Stimulated activated naive CD8-positive, alpha-beta T cell treated with anti-CD3 and anti-CD28 coated beads, Interleukin-15, Interleukin-2, amounts not matched to agents 100 ng/mL and 50 ng/mL, for 24 hours (primary cell): ENCODE measurements around the gene SLC15A1.

Experiments
- H3K27ac Mint-ChIP-seq: one replicate; pipeline ENCODE4 v1.8.0; 2021; ENCODE audit warnings: mild to moderate bottlenecking, mixed read lengths
- H3K27me3 Mint-ChIP-seq: one replicate; pipeline ENCODE4 v1.8.0; 2021; ENCODE audit warnings: mixed read lengths
- H3K36me3 Mint-ChIP-seq: one replicate; pipeline ENCODE4 v1.8.0; 2021; ENCODE audit warnings: low read depth, mixed read lengths
- H3K4me1 Mint-ChIP-seq: one replicate; pipeline ENCODE4 v1.8.0; 2021; ENCODE audit warnings: low read depth, mixed read lengths
- H3K4me3 Mint-ChIP-seq: one replicate; pipeline ENCODE4 v1.8.0; 2021; ENCODE audit warnings: mild to moderate bottlenecking, mixed read lengths
- H3K9me3 Mint-ChIP-seq: one replicate; pipeline ENCODE4 v1.8.0; 2021; ENCODE audit warnings: mixed read lengths

The SLC15A1 gene

GRCh38 chr13:98749501-98749900 is 3.0 kb downstream of the SLC15A1 start:
- Mint-ChIP-seq H3K27me3 (peaks cover 52% of the 10 kb centered on the region), H3K4me3 (no peak overlapping the region), H3K27ac (no peak overlapping the region), H3K9me3 (peaks cover 9% of the 10 kb centered on the region), H3K36me3 (no peaks in the 10 kb centered on the region), H3K4me1 (peaks cover 6% of the 10 kb centered on the region)

- Mint-ChIP-seq H3K9me3 (no peaks in the 10 kb centered on the region), H3K27me3 (peaks cover 33% of the 10 kb centered on the region), H3K36me3 (no peaks in the 10 kb centered on the region), H3K27ac (no peak overlapping the region), H3K4me3 (no peak overlapping the region), H3K4me1 (peaks cover 3% of the 10 kb centered on the region)
Measured at GRCh38 chr13:98746968-98747367, 5.5 kb downstream of the SLC15A1 start.

- H3K27me3 Mint-ChIP-seq: peaks cover 2% of the 10 kb centered on the region
- no peak overlapping the region for H3K27ac Mint-ChIP-seq
- no peaks in the 10 kb centered on the region for H3K4me1 Mint-ChIP-seq
- no peak overlapping the region for H3K4me3 Mint-ChIP-seq
- no peaks in the 10 kb centered on the region for H3K9me3 Mint-ChIP-seq
- no peaks in the 10 kb centered on the region for H3K36me3 Mint-ChIP-seq
Measured at GRCh38 chr13:98743377-98743776, 9.1 kb downstream of the SLC15A1 start.

GRCh38 chr13:98742961-98743360 is 9.5 kb downstream of the SLC15A1 start:
- Mint-ChIP-seq H3K9me3 (peaks cover 1% of the 10 kb centered on the region), H3K4me1 (no peaks in the 10 kb centered on the region), H3K27ac (no peak overlapping the region), H3K27me3 (no peaks in the 10 kb centered on the region), H3K36me3 (no peaks in the 10 kb centered on the region), H3K4me3 (no peak overlapping the region)

GRCh38 chr13:98741741-98742435 is 10.6 kb downstream of the SLC15A1 start:
- Mint-ChIP-seq H3K4me3 (no peak overlapping the region), H3K36me3 (no peaks in the 10 kb centered on the region), H3K9me3 (peaks cover 6% of the 10 kb centered on the region), H3K27me3 (no peaks in the 10 kb centered on the region), H3K27ac (no peak overlapping the region), H3K4me1 (no peaks in the 10 kb centered on the region)

- no peaks in the 10 kb centered on the region for H3K36me3 Mint-ChIP-seq
- H3K27ac Mint-ChIP-seq: no peak overlapping the region
- peaks cover 6% of the 10 kb centered on the region for H3K9me3 Mint-ChIP-seq
- no peaks in the 10 kb centered on the region for H3K4me1 Mint-ChIP-seq
- H3K4me3 Mint-ChIP-seq: no peak overlapping the region
- no peaks in the 10 kb centered on the region for H3K27me3 Mint-ChIP-seq
Measured at GRCh38 chr13:98740131-98740530, 12.3 kb downstream of the SLC15A1 start.

- Mint-ChIP-seq H3K4me1 (no peaks in the 10 kb centered on the region), H3K27ac (no peak overlapping the region), H3K27me3 (no peaks in the 10 kb centered on the region), H3K36me3 (no peaks in the 10 kb centered on the region), H3K9me3 (peaks cover 6% of the 10 kb centered on the region), H3K4me3 (no peak overlapping the region)
Measured at GRCh38 chr13:98738993-98739392, 13.5 kb downstream of the SLC15A1 start.

- Mint-ChIP-seq H3K27ac (no peak overlapping the region), H3K4me1 (no peaks in the 10 kb centered on the region), H3K36me3 (no peaks in the 10 kb centered on the region), H3K4me3 (no peak overlapping the region), H3K9me3 (peaks cover 6% of the 10 kb centered on the region), H3K27me3 (no peaks in the 10 kb centered on the region)
Measured at GRCh38 chr13:98738213-98738612, 14.3 kb downstream of the SLC15A1 start.

- Mint-ChIP-seq H3K27ac (no peak overlapping the region), H3K4me1 (no peaks in the 10 kb centered on the region), H3K27me3 (peaks cover 3% of the 10 kb centered on the region), H3K9me3 (no peaks in the 10 kb centered on the region), H3K36me3 (no peaks in the 10 kb centered on the region), H3K4me3 (no peak overlapping the region)
Measured at GRCh38 chr13:98731925-98732324, 20.5 kb downstream of the SLC15A1 start.

- Mint-ChIP-seq H3K9me3 (no peaks in the 10 kb centered on the region), H3K4me1 (no peaks in the 10 kb centered on the region), H3K27me3 (peaks cover 3% of the 10 kb centered on the region), H3K4me3 (no peak overlapping the region), H3K27ac (no peak overlapping the region), H3K36me3 (no peaks in the 10 kb centered on the region)
Measured at GRCh38 chr13:98731038-98731437, 21.4 kb downstream of the SLC15A1 start.

GRCh38 chr13:98730441-98730840 is 22.0 kb downstream of the SLC15A1 start:
- H3K36me3 Mint-ChIP-seq: no peaks in the 10 kb centered on the region
- no peak overlapping the region for H3K27ac Mint-ChIP-seq
- no peak overlapping the region for H3K4me3 Mint-ChIP-seq
- no peaks in the 10 kb centered on the region for H3K4me1 Mint-ChIP-seq
- peaks cover 3% of the 10 kb centered on the region for H3K27me3 Mint-ChIP-seq
- no peaks in the 10 kb centered on the region for H3K9me3 Mint-ChIP-seq

GRCh38 chr13:98729658-98730057 is 22.8 kb downstream of the SLC15A1 start:
- H3K36me3 Mint-ChIP-seq: no peaks in the 10 kb centered on the region
- H3K4me1 Mint-ChIP-seq: no peaks in the 10 kb centered on the region
- H3K27me3 Mint-ChIP-seq: peaks cover 3% of the 10 kb centered on the region

GRCh38 chr13:98722958-98723357 is 29.5 kb downstream of the SLC15A1 start:
- Mint-ChIP-seq H3K4me3 (no peak overlapping the region), H3K4me1 (no peaks in the 10 kb centered on the region), H3K9me3 (no peaks in the 10 kb centered on the region), H3K27ac (no peak overlapping the region), H3K27me3 (peaks cover 5% of the 10 kb centered on the region), H3K36me3 (no peaks in the 10 kb centered on the region)

More at GRCh38 chr13:98729658-98730057, 22.8 kb downstream of the SLC15A1 start:
- Mint-ChIP-seq H3K4me3 (no peak overlapping the region), H3K9me3 (no peaks in the 10 kb centered on the region), H3K27ac (no peak overlapping the region)

GRCh38 chr13:98721825-98722510 is 30.5 kb downstream of the SLC15A1 start:
- Mint-ChIP-seq H3K27me3 (peaks cover 5% of the 10 kb centered on the region), H3K36me3 (no peaks in the 10 kb centered on the region), H3K4me1 (no peaks in the 10 kb centered on the region), H3K27ac (no peak overlapping the region), H3K9me3 (no peaks in the 10 kb centered on the region), H3K4me3 (no peak overlapping the region)

GRCh38 chr13:98719527-98720250 is 32.8 kb downstream of the SLC15A1 start:
- peaks cover 5% of the 10 kb centered on the region for H3K27me3 Mint-ChIP-seq
- H3K4me1 Mint-ChIP-seq: no peaks in the 10 kb centered on the region
- H3K36me3 Mint-ChIP-seq: no peaks in the 10 kb centered on the region
- H3K4me3 Mint-ChIP-seq: no peak overlapping the region
- H3K27ac Mint-ChIP-seq: no peak overlapping the region
- no peaks in the 10 kb centered on the region for H3K9me3 Mint-ChIP-seq
